ENCODE data around the gene KIRREL3.

DNA sequence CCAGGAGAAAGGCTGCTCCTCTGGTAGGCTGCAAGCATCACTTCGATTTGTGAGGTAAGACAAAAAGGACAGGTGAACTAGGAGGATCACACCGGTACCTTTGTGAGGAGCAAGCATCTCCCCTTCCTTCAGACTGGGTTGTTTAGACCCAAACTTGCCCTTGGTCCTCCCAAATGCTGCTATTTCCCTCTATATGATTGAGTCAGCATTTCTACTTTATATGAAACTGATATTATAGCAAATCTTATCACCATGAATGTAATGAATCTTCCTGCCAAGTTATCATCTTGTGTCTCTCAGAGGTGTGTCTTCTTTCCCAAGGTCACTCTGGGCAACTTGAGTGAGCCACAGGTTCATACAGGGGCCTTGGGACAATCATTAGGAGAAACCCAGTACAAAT, 61.0 kb downstream of the KIRREL3 start:
- TF ChIP-seq EZH2 (IDR thresholded peaks at IDR 0.05; ENCODE audit: insufficient read depth, poor library complexity, severe bottlenecking), result no peak
- no peak for TF ChIP-seq EZH2phosphoT487 (IDR thresholded peaks at IDR 0.05; ENCODE audit: insufficient read depth, low read depth)
